HepG2 (cell line): ENCODE data around the gene CD14. TPM values are rescaled to one million over a fixed set of nuclear protein-coding genes. Genes with fewer than 3 reads are reported as not detected.

Experiments
- EZH2 ChIP-seq: conservative IDR thresholded peaks from 2 replicates; pipeline ENCODE4 v1.6.1; 2012; ENCODE audit warnings: mild to moderate bottlenecking, low read depth, low read length, moderate library complexity
- GPBP1L1 ChIP-seq: sonication (generic); formaldehyde crosslinking; IDR thresholded peaks from 2 replicates; pipeline ENCODE4 v1.5.0; 2020; ENCODE audit warnings: mild to moderate bottlenecking, missing genetic modification reagents
- MLX ChIP-seq: IDR thresholded peaks from 2 replicates; pipeline ENCODE4 v1.6.1; 2016
- NFE2L2 ChIP-seq: fragments of 150-350 bp; IDR thresholded peaks from 2 replicates; pipeline ENCODE4 v1.6.1; 2014; ENCODE audit warnings: low read length
- PCBP1 ChIP-seq: fragments of 200-400 bp; formaldehyde crosslinking; IDR thresholded peaks from 2 replicates; pipeline ENCODE4 v1.6.1; 2017; ENCODE audit warnings: mild to moderate bottlenecking, low read depth, low read length, borderline replicate concordance
- SMYD3 ChIP-seq: sonication (generic); formaldehyde crosslinking; IDR thresholded peaks from 2 replicates; pipeline ENCODE4 v1.8.1; 2023; ENCODE audit warnings: mild to moderate bottlenecking, missing genetic modification reagents
- THRA ChIP-seq: sonication (generic); formaldehyde crosslinking; IDR thresholded peaks from 2 replicates; pipeline ENCODE4 v1.4.0; 2020; ENCODE audit warnings: missing genetic modification reagents, borderline replicate concordance
- ZNF337 ChIP-seq: sonication (generic); formaldehyde crosslinking; IDR thresholded peaks from 2 replicates; pipeline ENCODE4 v1.5.1; 2020; ENCODE audit warnings: missing genetic modification reagents, low read depth, mild to moderate bottlenecking, borderline replicate concordance
- ZNF44 ChIP-seq: sonication (generic); formaldehyde crosslinking; IDR thresholded peaks from 2 replicates; pipeline ENCODE4 v1.5.1; 2020; ENCODE audit warnings: mild to moderate bottlenecking, missing genetic modification reagents
- ZNF709 ChIP-seq: sonication (generic); formaldehyde crosslinking; IDR thresholded peaks from 2 replicates; pipeline ENCODE4 v1.5.0; 2020; ENCODE audit warnings: mild to moderate bottlenecking, missing genetic modification reagents
- ZNF75D ChIP-seq: sonication (generic); formaldehyde crosslinking; IDR thresholded peaks from 2 replicates; pipeline ENCODE4 v1.8.1; 2023; ENCODE audit warnings: missing genetic modification reagents, mild to moderate bottlenecking, borderline replicate concordance
- polyA plus RNA-seq, 8 experiments: library from polyadenylated mRNA; depleted of rRNA in 3 of 8; stranded (reverse) in 7 of 8; unstranded in 1 of 8; fragments of >200 nt; fragmentation: Illumina TruSeq in 4 of 8; extraction: Trizol in 4 of 8; gene quantifications; 2 replicates each; pipeline versions ENCODE4 v1.2.1 to v1.2.3, GENCODE V29; 2011 to 2016; ENCODE audit warnings: low read depth in 4 of 8, missing spikeins in 1 of 8, mixed read lengths in 1 of 8; ENCODE audit not compliant: insufficient read depth in 1 of 8
- total RNA-seq, 5 experiments: library from RNA; depleted of rRNA; stranded (reverse); fragments of >200 nt; fragmentation: Illumina TruSeq; extraction: Trizol; gene quantifications; 2 replicates each; pipeline ENCODE4 v1.2.3, GENCODE V29; 2016; ENCODE audit warnings: low read depth in 1 of 5
- TF ChIP-seq, protein P1 (sequence below): sonication (generic); formaldehyde crosslinking; IDR thresholded peaks from 2 replicates; pipeline ENCODE4 v1.4.0; 2020; ENCODE audit warnings: missing genetic modification reagents
- TF ChIP-seq, protein P2 (sequence below): sonication (generic); formaldehyde crosslinking; IDR thresholded peaks from 2 replicates; pipeline ENCODE4 v1.4.0; 2020; ENCODE audit warnings: missing genetic modification reagents
- TF ChIP-seq, protein P3 (sequence below): sonication (generic); formaldehyde crosslinking; IDR thresholded peaks from 2 replicates; pipeline ENCODE4 v1.4.0; 2020; ENCODE audit warnings: missing genetic modification reagents, borderline replicate concordance

CD14 gene
- total and polyA plus RNA-seq, 2 of the 13 experiments (the other 11 are each of a cell fraction or from before 2014, with no cell fraction given): 1.7 to 4.7 TPM

GRCh38 chr5:140664359-140665119, 31.6 kb upstream of the CD14 start, which contains the start of gene WDR55 (continued):
- TF ChIP-seq GPBP1L1 (CRISPR knock-in tag) (no peak), THRA (CRISPR knock-in tag) (peak; percentile 99), ZNF44 (CRISPR knock-in tag) (no peak), MLX (CRISPR knock-in tag) (peak; percentile 8; the same call in 1 of the 2 replicates), NFE2L2 (no peak), ZNF75D (no peak), SMYD3 (peak; percentile 31; the same call in 1 of the 2 replicates), PCBP1 (0 out of 2 replicates have a peak, but pooled peaks have one; percentile 32), EZH2 (no peak), ZNF709 (peak; percentile 57; the same call in 1 of the 2 replicates), ZNF337 (CRISPR knock-in tag) (no peak)
- TF ChIP-seq, protein P1, sequence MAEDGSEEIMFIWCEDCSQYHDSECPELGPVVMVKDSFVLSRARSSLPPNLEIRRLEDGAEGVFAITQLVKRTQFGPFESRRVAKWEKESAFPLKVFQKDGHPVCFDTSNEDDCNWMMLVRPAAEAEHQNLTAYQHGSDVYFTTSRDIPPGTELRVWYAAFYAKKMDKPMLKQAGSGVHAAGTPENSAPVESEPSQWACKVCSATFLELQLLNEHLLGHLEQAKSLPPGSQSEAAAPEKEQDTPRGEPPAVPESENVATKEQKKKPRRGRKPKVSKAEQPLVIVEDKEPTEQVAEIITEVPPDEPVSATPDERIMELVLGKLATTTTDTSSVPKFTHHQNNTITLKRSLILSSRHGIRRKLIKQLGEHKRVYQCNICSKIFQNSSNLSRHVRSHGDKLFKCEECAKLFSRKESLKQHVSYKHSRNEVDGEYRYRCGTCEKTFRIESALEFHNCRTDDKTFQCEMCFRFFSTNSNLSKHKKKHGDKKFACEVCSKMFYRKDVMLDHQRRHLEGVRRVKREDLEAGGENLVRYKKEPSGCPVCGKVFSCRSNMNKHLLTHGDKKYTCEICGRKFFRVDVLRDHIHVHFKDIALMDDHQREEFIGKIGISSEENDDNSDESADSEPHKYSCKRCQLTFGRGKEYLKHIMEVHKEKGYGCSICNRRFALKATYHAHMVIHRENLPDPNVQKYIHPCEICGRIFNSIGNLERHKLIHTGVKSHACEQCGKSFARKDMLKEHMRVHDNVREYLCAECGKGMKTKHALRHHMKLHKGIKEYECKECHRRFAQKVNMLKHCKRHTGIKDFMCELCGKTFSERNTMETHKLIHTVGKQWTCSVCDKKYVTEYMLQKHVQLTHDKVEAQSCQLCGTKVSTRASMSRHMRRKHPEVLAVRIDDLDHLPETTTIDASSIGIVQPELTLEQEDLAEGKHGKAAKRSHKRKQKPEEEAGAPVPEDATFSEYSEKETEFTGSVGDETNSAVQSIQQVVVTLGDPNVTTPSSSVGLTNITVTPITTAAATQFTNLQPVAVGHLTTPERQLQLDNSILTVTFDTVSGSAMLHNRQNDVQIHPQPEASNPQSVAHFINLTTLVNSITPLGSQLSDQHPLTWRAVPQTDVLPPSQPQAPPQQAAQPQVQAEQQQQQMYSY (CRISPR knock-in tag): no peak
- TF ChIP-seq, protein P2, sequence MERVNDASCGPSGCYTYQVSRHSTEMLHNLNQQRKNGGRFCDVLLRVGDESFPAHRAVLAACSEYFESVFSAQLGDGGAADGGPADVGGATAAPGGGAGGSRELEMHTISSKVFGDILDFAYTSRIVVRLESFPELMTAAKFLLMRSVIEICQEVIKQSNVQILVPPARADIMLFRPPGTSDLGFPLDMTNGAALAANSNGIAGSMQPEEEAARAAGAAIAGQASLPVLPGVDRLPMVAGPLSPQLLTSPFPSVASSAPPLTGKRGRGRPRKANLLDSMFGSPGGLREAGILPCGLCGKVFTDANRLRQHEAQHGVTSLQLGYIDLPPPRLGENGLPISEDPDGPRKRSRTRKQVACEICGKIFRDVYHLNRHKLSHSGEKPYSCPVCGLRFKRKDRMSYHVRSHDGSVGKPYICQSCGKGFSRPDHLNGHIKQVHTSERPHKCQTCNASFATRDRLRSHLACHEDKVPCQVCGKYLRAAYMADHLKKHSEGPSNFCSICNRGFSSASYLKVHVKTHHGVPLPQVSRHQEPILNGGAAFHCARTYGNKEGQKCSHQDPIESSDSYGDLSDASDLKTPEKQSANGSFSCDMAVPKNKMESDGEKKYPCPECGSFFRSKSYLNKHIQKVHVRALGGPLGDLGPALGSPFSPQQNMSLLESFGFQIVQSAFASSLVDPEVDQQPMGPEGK (CRISPR knock-in tag): peak; percentile 47; the same call in 1 of the 2 replicates
- TF ChIP-seq, protein P3, sequence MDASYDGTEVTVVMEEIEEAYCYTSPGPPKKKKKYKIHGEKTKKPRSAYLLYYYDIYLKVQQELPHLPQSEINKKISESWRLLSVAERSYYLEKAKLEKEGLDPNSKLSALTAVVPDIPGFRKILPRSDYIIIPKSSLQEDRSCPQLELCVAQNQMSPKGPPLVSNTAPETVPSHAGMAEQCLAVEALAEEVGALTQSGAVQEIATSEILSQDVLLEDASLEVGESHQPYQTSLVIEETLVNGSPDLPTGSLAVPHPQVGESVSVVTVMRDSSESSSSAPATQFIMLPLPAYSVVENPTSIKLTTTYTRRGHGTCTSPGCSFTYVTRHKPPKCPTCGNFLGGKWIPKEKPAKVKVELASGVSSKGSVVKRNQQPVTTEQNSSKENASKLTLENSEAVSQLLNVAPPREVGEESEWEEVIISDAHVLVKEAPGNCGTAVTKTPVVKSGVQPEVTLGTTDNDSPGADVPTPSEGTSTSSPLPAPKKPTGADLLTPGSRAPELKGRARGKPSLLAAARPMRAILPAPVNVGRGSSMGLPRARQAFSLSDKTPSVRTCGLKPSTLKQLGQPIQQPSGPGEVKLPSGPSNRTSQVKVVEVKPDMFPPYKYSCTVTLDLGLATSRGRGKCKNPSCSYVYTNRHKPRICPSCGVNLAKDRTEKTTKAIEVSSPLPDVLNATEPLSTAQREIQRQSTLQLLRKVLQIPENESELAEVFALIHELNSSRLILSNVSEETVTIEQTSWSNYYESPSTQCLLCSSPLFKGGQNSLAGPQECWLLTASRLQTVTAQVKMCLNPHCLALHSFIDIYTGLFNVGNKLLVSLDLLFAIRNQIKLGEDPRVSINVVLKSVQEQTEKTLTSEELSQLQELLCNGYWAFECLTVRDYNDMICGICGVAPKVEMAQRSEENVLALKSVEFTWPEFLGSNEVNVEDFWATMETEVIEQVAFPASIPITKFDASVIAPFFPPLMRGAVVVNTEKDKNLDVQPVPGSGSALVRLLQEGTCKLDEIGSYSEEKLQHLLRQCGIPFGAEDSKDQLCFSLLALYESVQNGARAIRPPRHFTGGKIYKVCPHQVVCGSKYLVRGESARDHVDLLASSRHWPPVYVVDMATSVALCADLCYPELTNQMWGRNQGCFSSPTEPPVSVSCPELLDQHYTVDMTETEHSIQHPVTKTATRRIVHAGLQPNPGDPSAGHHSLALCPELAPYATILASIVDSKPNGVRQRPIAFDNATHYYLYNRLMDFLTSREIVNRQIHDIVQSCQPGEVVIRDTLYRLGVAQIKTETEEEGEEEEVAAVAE (CRISPR knock-in tag): peak; percentile 74; the same call in 1 of the 2 replicates
